ENCODE data around the gene RNF224. TPM values are rescaled to one million over a fixed set of nuclear protein-coding genes. Genes with fewer than 3 reads are reported as not detected.

The RNF224 gene
- polyA plus RNA-seq, 1 of the 3 experiments (the other 2 are of a cell fraction), result 0.03 TPM

- Histone ChIP-seq H3K79me2 (ENCODE audit: insufficient read depth) (peaks cover 8% of the 10 kb centered on the region), H2AFZ (ENCODE audit: low read depth) (no peak overlapping the region), H3K9me2 (no peaks in the 10 kb centered on the region), H3K36me3 (replicated peaks in 1 of 2; ENCODE audit: control insufficient read depth in 1 of 2, insufficient read depth in 2 of 2, low read length in 1 of 2) (peaks cover 0 to 67% of the 10 kb centered on the region in 2 experiments), H4K20me1 (ENCODE audit: insufficient read depth) (no peaks in the 10 kb centered on the region), H3K4me3 (ENCODE audit: low read depth in 2 of 2, low read length in 1 of 2) (no peak overlapping the region), H3K9me3 (no peaks in the 10 kb centered on the region), H3K4me1 (ENCODE audit: control insufficient read depth in 1 of 2, insufficient read depth in 2 of 2, low read depth in 1 of 2, low read length in 1 of 2) (peaks cover 1 to 10% of the 10 kb centered on the region in 2 experiments; a peak in 1 of 4 replicates), H3K27me3 (ENCODE audit: insufficient read depth) (no peaks in the 10 kb centered on the region), H3F3A (replicated peaks; ENCODE audit: insufficient read depth) (no peaks in the 10 kb centered on the region), H3K9ac (no peak overlapping the region), H3K4me2 (no peak overlapping the region), H3K27ac (ENCODE audit: low read depth in 2 of 2, low read length in 1 of 2) (no peak overlapping the region)
- TF ChIP-seq RFX5 (IDR thresholded peaks at IDR 0.05; ENCODE audit: low read length), result no peak
- no peak for TF ChIP-seq JUND (IDR thresholded peaks at IDR 0.05)
- TF ChIP-seq, protein P1, sequence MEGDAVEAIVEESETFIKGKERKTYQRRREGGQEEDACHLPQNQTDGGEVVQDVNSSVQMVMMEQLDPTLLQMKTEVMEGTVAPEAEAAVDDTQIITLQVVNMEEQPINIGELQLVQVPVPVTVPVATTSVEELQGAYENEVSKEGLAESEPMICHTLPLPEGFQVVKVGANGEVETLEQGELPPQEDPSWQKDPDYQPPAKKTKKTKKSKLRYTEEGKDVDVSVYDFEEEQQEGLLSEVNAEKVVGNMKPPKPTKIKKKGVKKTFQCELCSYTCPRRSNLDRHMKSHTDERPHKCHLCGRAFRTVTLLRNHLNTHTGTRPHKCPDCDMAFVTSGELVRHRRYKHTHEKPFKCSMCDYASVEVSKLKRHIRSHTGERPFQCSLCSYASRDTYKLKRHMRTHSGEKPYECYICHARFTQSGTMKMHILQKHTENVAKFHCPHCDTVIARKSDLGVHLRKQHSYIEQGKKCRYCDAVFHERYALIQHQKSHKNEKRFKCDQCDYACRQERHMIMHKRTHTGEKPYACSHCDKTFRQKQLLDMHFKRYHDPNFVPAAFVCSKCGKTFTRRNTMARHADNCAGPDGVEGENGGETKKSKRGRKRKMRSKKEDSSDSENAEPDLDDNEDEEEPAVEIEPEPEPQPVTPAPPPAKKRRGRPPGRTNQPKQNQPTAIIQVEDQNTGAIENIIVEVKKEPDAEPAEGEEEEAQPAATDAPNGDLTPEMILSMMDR (IDR thresholded peaks at IDR 0.05), result no peak
- TF ChIP-seq, protein P2, sequence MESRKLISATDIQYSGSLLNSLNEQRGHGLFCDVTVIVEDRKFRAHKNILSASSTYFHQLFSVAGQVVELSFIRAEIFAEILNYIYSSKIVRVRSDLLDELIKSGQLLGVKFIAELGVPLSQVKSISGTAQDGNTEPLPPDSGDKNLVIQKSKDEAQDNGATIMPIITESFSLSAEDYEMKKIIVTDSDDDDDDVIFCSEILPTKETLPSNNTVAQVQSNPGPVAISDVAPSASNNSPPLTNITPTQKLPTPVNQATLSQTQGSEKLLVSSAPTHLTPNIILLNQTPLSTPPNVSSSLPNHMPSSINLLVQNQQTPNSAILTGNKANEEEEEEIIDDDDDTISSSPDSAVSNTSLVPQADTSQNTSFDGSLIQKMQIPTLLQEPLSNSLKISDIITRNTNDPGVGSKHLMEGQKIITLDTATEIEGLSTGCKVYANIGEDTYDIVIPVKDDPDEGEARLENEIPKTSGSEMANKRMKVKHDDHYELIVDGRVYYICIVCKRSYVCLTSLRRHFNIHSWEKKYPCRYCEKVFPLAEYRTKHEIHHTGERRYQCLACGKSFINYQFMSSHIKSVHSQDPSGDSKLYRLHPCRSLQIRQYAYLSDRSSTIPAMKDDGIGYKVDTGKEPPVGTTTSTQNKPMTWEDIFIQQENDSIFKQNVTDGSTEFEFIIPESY (IDR thresholded peaks at IDR 0.05; ENCODE audit: borderline replicate concordance, low read depth), result no peak
- TF ChIP-seq CHD2 (IDR thresholded peaks at IDR 0.05; ENCODE audit: low read length, partially characterized antibody), result no peak
- TF ChIP-seq YY1 (IDR thresholded peaks at IDR 0.05; ENCODE audit: low read depth), result no peak
- TF ChIP-seq TEAD4 (IDR thresholded peaks at IDR 0.05; ENCODE audit: borderline replicate concordance, insufficient read depth), result no peak
- ChIA-PET CTCF (interaction anchor here (0.9 to 1.7 kb wide), 3 partner anchors 26 to 55 kb away, joined by 3 to 5 read pairs (median 3); no protein-coding TSS in a partner anchor), POLR2A (interaction anchor here (0.6 kb wide), 1 partner anchor 52 kb away, joined by 3 read pairs; no protein-coding TSS in a partner anchor)
- 92% methylated on average over 14 of the region's 22 CpGs for WGBS (ENCODE audit: low lambda C conversion rate)
- no peak for DNase-seq
These were observed 45.6 kb upstream of the RNF224 start for GRCh38 chr9:137181680-137182079.

- no peaks in the 10 kb centered on the region for H3K9me3 ChIP-seq
- WGBS (ENCODE audit: low lambda C conversion rate), result 92% methylated on average over 13 of the region's 17 CpGs
- H3K4me1 ChIP-seq (ENCODE audit: control insufficient read depth in 1 of 2, insufficient read depth in 2 of 2, low read depth in 1 of 2, low read length in 1 of 2), result peaks cover 6 to 21% of the 10 kb centered on the region in 2 experiments; a peak in 1 of 4 replicates
- POLR2A ChIA-PET, result no interaction called here
- peaks cover 20% of the 10 kb centered on the region for H3K79me2 ChIP-seq (ENCODE audit: insufficient read depth)
- H3F3A ChIP-seq (replicated peaks; ENCODE audit: insufficient read depth), result no peaks in the 10 kb centered on the region
- no peak overlapping the region for H3K27ac ChIP-seq (ENCODE audit: low read depth in 2 of 2, low read length in 1 of 2)
- H2AFZ ChIP-seq (ENCODE audit: low read depth), result no peak overlapping the region
- no peak overlapping the region for H3K4me3 ChIP-seq (ENCODE audit: low read depth in 2 of 2, low read length in 1 of 2)
- H3K27me3 ChIP-seq (ENCODE audit: insufficient read depth), result no peaks in the 10 kb centered on the region
- H3K9ac ChIP-seq, result no peak overlapping the region
- DNase-seq, result no peak
- no peak overlapping the region for H3K4me2 ChIP-seq
- no peaks in the 10 kb centered on the region for H4K20me1 ChIP-seq (ENCODE audit: insufficient read depth)
- no peaks in the 10 kb centered on the region for H3K9me2 ChIP-seq
- CTCF ChIA-PET, result no interaction called here
- H3K36me3 ChIP-seq (replicated peaks in 1 of 2; ENCODE audit: control insufficient read depth in 1 of 2, insufficient read depth in 2 of 2, low read length in 1 of 2), result peaks cover 0 to 65% of the 10 kb centered on the region in 2 experiments
- TF ChIP-seq, protein P2 (IDR thresholded peaks at IDR 0.05; ENCODE audit: borderline replicate concordance, low read depth), result no peak
- TF ChIP-seq EZH2phosphoT487 (IDR thresholded peaks at IDR 0.05; ENCODE audit: borderline replicate concordance, low read depth) (no peak), EP300 (IDR thresholded peaks at IDR 0.05; ENCODE audit: borderline replicate concordance in 1 of 2, low read depth in 1 of 2, low read length in 1 of 2) (no peak), NRF1 (IDR thresholded peaks at IDR 0.05; ENCODE audit: low read depth, low read length) (no peak), SIN3A (IDR thresholded peaks at IDR 0.05; ENCODE audit: borderline replicate concordance, low read depth, low read length) (no peak), RXRA (IDR thresholded peaks at IDR 0.05; ENCODE audit: borderline replicate concordance, low read depth) (no peak), YY1 (IDR thresholded peaks at IDR 0.05; ENCODE audit: low read depth) (no peak), RAD21 (IDR thresholded peaks at IDR 0.05; ENCODE audit: low read length) (no peak), MAX (IDR thresholded peaks at IDR 0.05; ENCODE audit: low read depth) (no peak), TEAD4 (IDR thresholded peaks at IDR 0.05; ENCODE audit: borderline replicate concordance, insufficient read depth) (no peak), MXI1 (IDR thresholded peaks at IDR 0.05; ENCODE audit: low read depth, low read length) (no peak), USF1 (IDR thresholded peaks at IDR 0.05; ENCODE audit: borderline replicate concordance, low read depth) (no peak), ELF1 (IDR thresholded peaks at IDR 0.05) (no peak), CHD2 (IDR thresholded peaks at IDR 0.05; ENCODE audit: low read length, partially characterized antibody) (no peak)
These were observed 44.5 kb upstream of the RNF224 start for GRCh38 chr9:137182836-137183235.

All from SK-N-SH (cell line).